MCF 10A (cell line): ENCODE data around the gene OR13F1. TPM values are rescaled to one million over a fixed set of nuclear protein-coding genes. Genes with fewer than 3 reads are reported as not detected.

Experiments used
- BruUV-seq: library from RNA; stranded (reverse); fragments of 400-500 nt; replicated peaks from 2 replicates; lab custom pipeline; 2021; lab: Mats Ljungman, UMichigan
- CTCF ChIA-PET: fragments of 300-600 bp; sonication (Branson Sonifier 250); formaldehyde crosslinking; extraction: SDS; loops from one replicate; lab custom pipeline; 2021; ENCODE audit warnings: antibody characterized with exemption, inconsistent platforms; lab: Yijun Ruan, JAX
- POLR2A ChIA-PET: fragments of 300-600, 350-650 bp; sonication (Branson Sonifier 250); formaldehyde crosslinking; extraction: SDS; loops from one replicate; lab custom pipeline; 2020; ENCODE audit warnings: antibody characterized with exemption, inconsistent platforms; lab: Yijun Ruan, JAX
- DNase-seq: peaks from one replicate; pipeline ENCODE4 v3.0.0-alpha.2; 2018; ENCODE audit not compliant: unreplicated experiment
- H3K27ac Mint-ChIP-seq: one replicate; pipeline ENCODE4 v1.8.0; 2022; ENCODE audit warnings: mild to moderate bottlenecking, low read depth, mixed read lengths; ENCODE audit not compliant: unreplicated experiment
- H3K27me3 Mint-ChIP-seq: one replicate; pipeline ENCODE4 v1.8.0; 2022; ENCODE audit warnings: mixed read lengths; ENCODE audit not compliant: insufficient read depth, unreplicated experiment
- H3K36me3 Mint-ChIP-seq: one replicate; pipeline ENCODE4 v1.8.0; 2022; ENCODE audit warnings: mild to moderate bottlenecking, moderate library complexity, mixed read lengths; ENCODE audit not compliant: insufficient read depth, unreplicated experiment
- H3K4me1 Mint-ChIP-seq: one replicate; pipeline ENCODE4 v1.8.0; 2022; ENCODE audit warnings: mixed read lengths; ENCODE audit not compliant: insufficient read depth, unreplicated experiment
- H3K4me3 Mint-ChIP-seq: one replicate; pipeline ENCODE4 v1.8.0; 2022; ENCODE audit warnings: mild to moderate bottlenecking, moderate library complexity, mixed read lengths; ENCODE audit not compliant: unreplicated experiment
- H3K9me3 Mint-ChIP-seq: one replicate; pipeline ENCODE4 v1.8.0; 2022; ENCODE audit warnings: mixed read lengths; ENCODE audit not compliant: unreplicated experiment
- CTCF ChIP-seq: fragments of 200-600 bp; IDR thresholded peaks from one replicate; pipeline ENCODE4 v1.8.0; 2022; ENCODE audit warnings: antibody characterized with exemption, mild to moderate bottlenecking; ENCODE audit not compliant: unreplicated experiment
- intact Hi-C: fragments of 100-400 bp; cut with micrococcal nuclease; formaldehyde crosslinking; loops from 2 replicates; pipeline ENCODE4 v1.14.1; 2022
- total RNA-seq: library from RNA; stranded (reverse); gene quantifications from 2 replicates; pipeline ENCODE4 v1.2.3, GENCODE V29; 2022

Gene OR13F1
- total RNA-seq, 1 experiment from 2014 or later = not detected

- ChIA-PET POLR2A (no interaction called here), CTCF (no interaction called here)
- no peak overlapping the region for H3K4me3 Mint-ChIP-seq
- intact Hi-C loops = no loop called here
- no peaks in the 10 kb centered on the region for H3K36me3 Mint-ChIP-seq
- BruUV-seq = no TSS peak
- H3K4me1 Mint-ChIP-seq = no peaks in the 10 kb centered on the region
- no peaks in the 10 kb centered on the region for H3K27me3 Mint-ChIP-seq
- no peak overlapping the region for H3K27ac Mint-ChIP-seq
- no peak for TF ChIP-seq CTCF
- no peaks in the 10 kb centered on the region for H3K9me3 Mint-ChIP-seq
- DNase-seq = no peak
These were observed 21.0 kb upstream of the OR13F1 start for GRCh38 chr9:104482921-104483570.

- no peak for DNase-seq
- intact Hi-C loops = no loop called here
- Mint-ChIP-seq H3K4me3 (no peak overlapping the region), H3K27ac (no peak overlapping the region), H3K9me3 (no peaks in the 10 kb centered on the region), H3K27me3 (no peaks in the 10 kb centered on the region), H3K4me1 (no peaks in the 10 kb centered on the region), H3K36me3 (no peaks in the 10 kb centered on the region)
- CTCF ChIA-PET = interaction anchor here (0.6 to 1.7 kb wide), 3 partner anchors 10 to 197 kb away, joined by 3 to 7 read pairs (median 3); no protein-coding TSS in a partner anchor
- POLR2A ChIA-PET = interaction anchor here (0.7 kb wide), 1 partner anchor 157 kb away, joined by 3 read pairs; no protein-coding TSS in a partner anchor
- no TSS peak for BruUV-seq
- no peak for TF ChIP-seq CTCF
These were observed 19.0 kb upstream of the OR13F1 start for GRCh38 chr9:104485014-104485413.

GRCh38 chr9:104494808-104495207 lies 9.3 kb upstream of the OR13F1 start:
- peak; percentile 42 for TF ChIP-seq CTCF
- no peak overlapping the region for H3K4me3 Mint-ChIP-seq
- H3K27ac Mint-ChIP-seq = no peak overlapping the region
- DNase-seq = peak; percentile 6
- H3K4me1 Mint-ChIP-seq = no peaks in the 10 kb centered on the region
- POLR2A ChIA-PET = no interaction called here
- H3K27me3 Mint-ChIP-seq = no peaks in the 10 kb centered on the region
- intact Hi-C loops = loop anchor here (2.0 kb wide), 1 partner anchor 318 kb away; no protein-coding TSS in a partner anchor
- H3K36me3 Mint-ChIP-seq = no peaks in the 10 kb centered on the region
- CTCF ChIA-PET = interaction anchor here (0.6 to 3.6 kb wide), 22 partner anchors 9 to 380 kb away, joined by 3 to 26 read pairs (median 4); no protein-coding TSS in a partner anchor
- BruUV-seq = no TSS peak
- no peaks in the 10 kb centered on the region for H3K9me3 Mint-ChIP-seq

GRCh38 chr9:104503440-104503839 lies 623 bp upstream of the OR13F1 start:
- H3K27me3 Mint-ChIP-seq = no peaks in the 10 kb centered on the region
- POLR2A ChIA-PET = no interaction called here
- no peak overlapping the region for H3K27ac Mint-ChIP-seq
- H3K9me3 Mint-ChIP-seq = no peaks in the 10 kb centered on the region
- no peak for DNase-seq
- no peak for TF ChIP-seq CTCF
- BruUV-seq = no TSS peak
- no peaks in the 10 kb centered on the region for H3K4me1 Mint-ChIP-seq
- intact Hi-C loops = no loop called here
- CTCF ChIA-PET = interaction anchor here (0.6 kb wide), 1 partner anchor 240 kb away, joined by 3 read pairs; no protein-coding TSS in a partner anchor
- H3K36me3 Mint-ChIP-seq = no peaks in the 10 kb centered on the region
- H3K4me3 Mint-ChIP-seq = no peak overlapping the region
